Germinal center (tissue), 1 donor: ENCODE measurements around the gene TMEM121.
A peak's percentile ranks its signal among the peaks of the same experiment; 100 is the strongest.
"Not testable (repeated sequence)": the region's sequence is repeated elsewhere in the genome, so short reads cannot be mapped to it uniquely, and the experiment has no call there.

ENCODE experiments used
- DNase-seq: peaks from one replicate; pipeline ENCODE4 v3.0.0; 2012; ENCODE audit warnings: mixed read lengths, low spot score

TMEM121 gene

DNA sequence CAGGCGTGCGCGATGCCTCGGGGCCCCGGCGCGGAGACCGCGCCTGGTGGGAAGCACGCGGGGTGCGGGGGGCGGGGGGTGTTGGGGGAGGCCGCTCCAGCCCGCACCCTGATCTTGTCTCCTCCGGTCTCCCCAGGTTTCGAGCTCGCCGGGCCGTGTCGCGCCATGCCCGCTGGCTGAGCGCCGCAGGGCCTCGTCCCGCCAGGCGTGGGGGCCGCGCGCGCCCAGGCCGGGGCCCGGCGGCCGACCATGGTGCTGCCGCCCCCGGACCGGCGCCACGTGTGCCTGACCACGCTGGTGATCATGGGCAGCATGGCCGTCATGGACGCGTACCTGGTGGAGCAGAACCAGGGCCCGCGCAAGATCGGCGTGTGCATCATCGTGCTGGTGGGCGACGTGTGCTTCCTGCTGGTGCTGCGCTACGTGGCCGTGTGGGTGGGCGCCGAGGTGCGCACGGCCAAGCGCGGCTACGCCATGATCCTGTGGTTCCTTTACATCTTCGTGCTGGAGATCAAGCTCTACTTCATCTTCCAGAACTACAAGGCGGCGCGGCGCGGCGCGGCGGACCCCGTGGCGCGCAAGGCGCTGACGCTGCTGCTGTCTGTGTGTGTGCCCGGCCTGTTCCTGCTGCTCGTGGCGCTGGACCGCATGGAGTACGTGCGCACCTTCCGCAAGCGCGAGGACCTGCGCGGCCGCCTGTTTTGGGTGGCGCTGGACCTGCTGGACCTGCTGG lies 2.4 kb downstream of the TMEM121 start:
- no peak for DNase-seq

DNA sequence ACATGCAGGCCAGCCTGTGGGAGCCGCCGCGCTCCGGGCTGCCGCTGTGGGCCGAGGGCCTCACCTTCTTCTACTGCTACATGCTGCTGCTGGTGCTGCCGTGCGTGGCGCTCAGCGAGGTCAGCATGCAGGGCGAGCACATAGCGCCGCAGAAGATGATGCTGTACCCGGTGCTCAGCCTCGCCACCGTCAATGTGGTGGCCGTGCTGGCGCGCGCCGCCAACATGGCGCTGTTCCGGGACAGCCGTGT lies 2.9 kb downstream of the TMEM121 start:
- DNase-seq, result no peak

GRCh38 chr14:105529569-105530284 lies 3.3 kb downstream of the TMEM121 start:
- DNase-seq, result peak; percentile 54

- no peak for DNase-seq
Observed at GRCh38 chr14:105530285-105531087, 4.1 kb downstream of the TMEM121 start.

GRCh38 chr14:105531088-105531893 lies 4.9 kb downstream of the TMEM121 start:
- DNase-seq, result peak; percentile 31

DNA sequence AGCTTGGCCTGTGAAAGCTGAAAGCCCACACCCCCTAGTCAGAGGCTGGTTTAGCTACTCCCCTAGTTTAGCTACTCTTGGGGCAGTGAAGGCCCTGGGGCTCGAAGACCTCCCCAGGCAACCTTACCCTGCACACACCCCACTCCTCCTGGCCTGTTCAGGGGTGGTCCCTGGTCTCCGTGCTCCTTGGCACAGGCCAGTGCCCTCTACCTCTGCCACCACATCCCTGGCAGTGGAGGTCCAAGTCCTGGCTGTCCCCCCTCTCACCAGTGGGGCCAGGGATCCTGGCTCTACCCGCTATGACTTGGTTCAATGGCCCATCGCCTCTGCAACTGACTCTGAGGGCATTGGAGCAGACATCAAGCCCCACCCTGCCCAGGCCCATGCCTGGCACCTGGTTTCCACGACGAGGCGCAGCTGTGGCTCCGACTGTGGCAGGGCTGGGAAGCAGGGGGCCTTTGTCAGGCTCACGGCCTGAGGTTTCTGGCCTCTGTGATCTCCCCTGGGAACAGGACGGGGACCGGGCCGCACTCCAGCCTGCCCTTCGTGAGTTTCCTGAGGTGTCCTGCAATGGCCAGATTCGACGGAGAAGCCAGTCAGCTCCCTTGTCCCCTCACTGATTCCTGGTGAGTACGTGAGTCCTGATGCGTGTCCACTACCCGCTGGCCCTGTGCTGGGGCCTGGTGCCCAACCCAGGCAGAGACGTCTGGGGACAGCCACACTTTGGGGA lies 5.7 kb downstream of the TMEM121 start:
- peak; percentile 58 for DNase-seq

- DNase-seq, result peak; percentile 83
Observed at GRCh38 chr14:105532735-105533141, 6.4 kb downstream of the TMEM121 start.

- no peak for DNase-seq
Observed at GRCh38 chr14:105533391-105533790, 7.0 kb downstream of the TMEM121 start.

GRCh38 chr14:105533811-105534498 lies 7.6 kb downstream of the TMEM121 start:
- DNase-seq, result no peak

DNA sequence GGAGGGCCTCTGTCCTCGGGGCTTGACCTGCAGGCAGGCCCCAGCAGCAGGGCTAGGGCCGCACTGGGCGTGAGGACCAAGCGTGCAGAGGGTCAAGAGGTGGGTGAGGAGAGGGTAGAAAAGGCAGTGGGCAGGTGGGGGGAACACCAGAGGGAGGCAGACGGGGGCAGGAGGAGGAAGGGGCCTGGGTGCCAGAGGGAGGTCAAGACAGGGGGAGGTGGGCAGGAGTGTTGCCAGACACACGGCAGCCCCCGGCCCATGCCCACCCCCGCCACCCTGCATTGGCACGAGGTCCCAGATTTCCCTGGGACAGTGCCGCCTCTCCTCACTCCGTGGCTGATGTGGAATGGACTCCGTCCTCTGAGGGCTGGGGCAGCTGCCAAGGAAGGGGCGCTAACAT lies 8.2 kb downstream of the TMEM121 start:
- no peak for DNase-seq

GRCh38 chr14:105536051-105536450 lies 9.7 kb downstream of the TMEM121 start:
- no peak for DNase-seq

DNA sequence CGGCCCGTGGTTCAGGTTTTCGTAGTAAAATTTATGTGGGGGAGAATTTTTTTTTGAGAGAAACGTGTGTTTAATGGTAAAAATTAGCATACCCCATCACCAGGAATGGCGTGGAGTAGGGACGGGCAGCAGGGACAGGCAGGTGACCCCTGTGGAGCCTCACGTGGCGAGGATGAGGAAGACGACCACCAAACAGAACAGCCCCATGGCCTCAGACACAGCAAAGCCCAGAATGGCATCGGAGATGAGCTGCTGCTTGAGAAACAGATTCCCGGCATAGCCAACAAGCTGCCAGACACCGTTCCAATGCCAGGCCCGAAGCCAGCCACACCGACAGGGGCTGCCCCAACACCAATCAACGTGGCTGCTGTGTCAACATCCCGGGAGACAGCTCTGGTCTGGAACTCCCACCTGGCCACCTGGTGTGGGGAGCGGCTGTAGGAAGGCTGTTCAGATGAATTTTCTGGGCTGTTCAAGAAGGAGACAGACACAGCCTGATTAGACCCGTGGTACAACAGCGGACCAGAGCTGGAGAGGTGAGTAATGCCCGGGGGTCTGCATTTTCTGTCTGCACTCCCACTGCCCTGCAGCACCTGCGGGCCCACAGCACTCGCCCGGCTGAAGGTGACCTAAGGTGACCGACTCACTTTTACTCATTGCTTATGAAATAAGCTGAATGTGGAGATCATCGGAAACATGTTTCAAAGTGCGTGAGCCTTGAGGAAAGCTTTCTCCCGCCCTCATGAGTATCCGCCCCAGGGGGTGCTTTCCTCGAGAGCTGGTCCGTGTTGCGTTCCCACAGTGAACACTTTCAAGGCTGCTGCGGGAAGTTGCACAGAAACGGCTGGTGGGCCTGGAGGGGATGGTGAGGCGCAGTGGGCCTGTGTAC lies 10.6 kb downstream of the TMEM121 start:
- DNase-seq, result no peak

- peak; percentile 81 for DNase-seq
Observed at GRCh38 chr14:105537580-105538474, 11.4 kb downstream of the TMEM121 start.

- no peak for DNase-seq
Observed at GRCh38 chr14:105538481-105539049, 12.2 kb downstream of the TMEM121 start.

- no peak for DNase-seq
Observed at GRCh38 chr14:105540811-105541210, 14.4 kb downstream of the TMEM121 start.

- DNase-seq, result no peak
Observed at GRCh38 chr14:105541218-105541875, 15.0 kb downstream of the TMEM121 start.

DNA sequence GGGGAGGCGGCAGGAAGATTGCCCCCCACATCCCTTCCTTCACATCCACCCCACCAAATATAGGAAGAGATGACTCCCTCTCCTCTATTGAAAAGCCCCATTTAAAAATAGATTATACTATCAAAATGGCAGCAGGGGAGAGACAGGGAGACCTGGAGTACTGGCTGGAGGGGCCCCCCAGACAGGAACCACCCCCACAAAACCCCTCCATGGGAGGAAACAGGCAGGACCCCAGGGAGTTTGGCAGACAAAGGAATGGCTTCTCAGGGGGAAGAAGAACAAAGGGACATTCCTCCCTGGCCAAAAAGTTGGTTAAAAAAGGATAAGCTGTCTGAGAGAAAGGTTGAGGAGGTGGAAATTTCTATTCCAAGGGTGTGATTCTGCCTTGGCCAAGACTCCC lies 19.3 kb downstream of the TMEM121 start:
- not testable (repeated sequence) for DNase-seq

DNA sequence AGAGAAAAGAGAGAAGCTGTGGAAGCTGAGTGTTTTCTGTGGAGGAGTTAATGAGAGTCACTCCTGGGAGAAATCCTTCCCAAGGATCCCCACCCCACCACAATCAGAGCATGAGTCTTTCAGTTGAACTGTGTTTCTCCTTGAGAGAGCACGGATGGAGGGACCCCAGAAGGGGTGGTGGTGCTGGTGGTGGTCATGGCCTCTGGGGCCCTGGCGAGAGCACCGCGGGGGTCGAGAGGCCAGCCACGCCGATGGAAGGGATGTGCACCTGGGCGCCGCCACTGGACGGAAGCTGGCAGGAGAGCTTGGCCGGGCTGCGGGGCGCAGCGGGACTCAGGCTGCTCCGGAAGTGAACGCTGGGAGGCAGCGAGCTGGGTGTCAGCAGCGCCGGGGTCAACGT lies 20.0 kb downstream of the TMEM121 start:
- not testable (repeated sequence) for DNase-seq
